HG02970 (cell line): ENCODE data around the gene DRGX.

Source experiments
- ATAC-seq: cut with Tn5 transposase; IDR thresholded peaks from one replicate; pipeline ENCODE4 v1.9.1; 2021; ENCODE audit warnings: mild to moderate bottlenecking, moderate library complexity, moderate number of reproducible peaks; ENCODE audit not compliant: unreplicated experiment, low FRiP score

The DRGX gene

GRCh38 chr10:49323896-49324270, 72.0 kb downstream of the DRGX start:
- no peak for ATAC-seq

- ATAC-seq = no peak
Observed at GRCh38 chr10:49323171-49323895, 72.6 kb downstream of the DRGX start.

GRCh38 chr10:49322371-49323170, 73.3 kb downstream of the DRGX start:
- ATAC-seq = no peak

- no peak for ATAC-seq
Observed at GRCh38 chr10:49321021-49321420, 74.9 kb downstream of the DRGX start.

- ATAC-seq = no peak
Observed at GRCh38 chr10:49320191-49320590, 75.7 kb downstream of the DRGX start.

GRCh38 chr10:49319206-49319605, 76.7 kb downstream of the DRGX start:
- ATAC-seq = no peak

- ATAC-seq = no peak
Observed at GRCh38 chr10:49318755-49319154, 77.1 kb downstream of the DRGX start.

GRCh38 chr10:49318028-49318427, 77.9 kb downstream of the DRGX start:
- ATAC-seq = no peak

- no peak for ATAC-seq
Observed at GRCh38 chr10:49314806-49315205, 81.1 kb downstream of the DRGX start.
